Measurements from ENCODE around the gene COL18A1.
"Not testable (repeated sequence)": the region's sequence is repeated elsewhere in the genome, so short reads cannot be mapped to it uniquely, and the experiment has no call there.

COL18A1 gene

GRCh38 chr21:45361033-45361997, 43.6 kb upstream of the COL18A1 start:
- no peaks in the 10 kb centered on the region for H3K27me3 ChIP-seq (ENCODE audit: control insufficient read depth in 1 of 2, insufficient read depth in 2 of 2, low read length in 2 of 2)
- H3K4me1 ChIP-seq (ENCODE audit: control insufficient read depth in 1 of 2, insufficient read depth in 2 of 2, low read length in 2 of 2): peaks cover 21 to 25% of the 10 kb centered on the region in 2 donors
- no peak overlapping the region for H3K9ac ChIP-seq (ENCODE audit: low read depth in 1 of 2, low read length in 2 of 2)
- H3K27ac ChIP-seq (ENCODE audit: low read depth, low read length): no peak overlapping the region
- H3K36me3 ChIP-seq (ENCODE audit: control insufficient read depth in 1 of 2, insufficient read depth in 2 of 2, low read length in 2 of 2): no peaks in the 10 kb centered on the region
- H3K4me3 ChIP-seq (ENCODE audit: low read depth in 1 of 2, low read length in 2 of 2): no peak overlapping the region
- H3K9me3 ChIP-seq (ENCODE audit: control insufficient read depth in 1 of 2, low read length in 2 of 2): no peaks in the 10 kb centered on the region

- Histone ChIP-seq H3K36me3 (ENCODE audit: control insufficient read depth in 1 of 2, insufficient read depth in 2 of 2, low read length in 2 of 2) (no peaks in the 10 kb centered on the region), H3K27me3 (ENCODE audit: control insufficient read depth in 1 of 2, insufficient read depth in 2 of 2, low read length in 2 of 2) (no peaks in the 10 kb centered on the region), H3K27ac (ENCODE audit: low read depth, low read length) (no peak overlapping the region), H3K9me3 (ENCODE audit: control insufficient read depth in 1 of 2, low read length in 2 of 2) (no peaks in the 10 kb centered on the region), H3K4me1 (ENCODE audit: control insufficient read depth in 1 of 2, insufficient read depth in 2 of 2, low read length in 2 of 2) (peaks cover 12 to 19% of the 10 kb centered on the region in 2 donors), H3K4me3 (ENCODE audit: low read depth in 1 of 2, low read length in 2 of 2) (no peak overlapping the region), H3K9ac (ENCODE audit: low read depth in 1 of 2, low read length in 2 of 2) (no peak overlapping the region)
Observed at GRCh38 chr21:45362077-45362747, 42.8 kb upstream of the COL18A1 start.

GRCh38 chr21:45362748-45363145, 42.2 kb upstream of the COL18A1 start:
- Histone ChIP-seq H3K4me3 (ENCODE audit: low read depth in 1 of 2, low read length in 2 of 2) (no peak overlapping the region), H3K27ac (ENCODE audit: low read depth, low read length) (no peak overlapping the region), H3K4me1 (ENCODE audit: control insufficient read depth in 1 of 2, insufficient read depth in 2 of 2, low read length in 2 of 2) (peaks cover 7 to 18% of the 10 kb centered on the region in 2 donors), H3K9ac (ENCODE audit: low read depth in 1 of 2, low read length in 2 of 2) (no peak overlapping the region), H3K27me3 (ENCODE audit: control insufficient read depth in 1 of 2, insufficient read depth in 2 of 2, low read length in 2 of 2) (no peaks in the 10 kb centered on the region), H3K9me3 (ENCODE audit: control insufficient read depth in 1 of 2, low read length in 2 of 2) (no peaks in the 10 kb centered on the region), H3K36me3 (ENCODE audit: control insufficient read depth in 1 of 2, insufficient read depth in 2 of 2, low read length in 2 of 2) (no peaks in the 10 kb centered on the region)

GRCh38 chr21:45363272-45363671, 41.7 kb upstream of the COL18A1 start:
- H3K36me3 ChIP-seq (ENCODE audit: control insufficient read depth in 1 of 2, insufficient read depth in 2 of 2, low read length in 2 of 2); H3K27me3 ChIP-seq (ENCODE audit: control insufficient read depth in 1 of 2, insufficient read depth in 2 of 2, low read length in 2 of 2); H3K9me3 ChIP-seq (ENCODE audit: control insufficient read depth in 1 of 2, low read length in 2 of 2); H3K4me3 ChIP-seq (ENCODE audit: low read depth in 1 of 2, low read length in 2 of 2): not testable (repeated sequence)
- peaks cover 6 to 18% of the 10 kb centered on the region in 2 donors for H3K4me1 ChIP-seq (ENCODE audit: control insufficient read depth in 1 of 2, insufficient read depth in 2 of 2, low read length in 2 of 2)
- H3K9ac ChIP-seq (ENCODE audit: low read depth in 1 of 2, low read length in 2 of 2): peak overlapping the region in 1 of 2 donors; percentile 14
- peak overlapping the region; percentile 86 for H3K27ac ChIP-seq (ENCODE audit: low read depth, low read length)

GRCh38 chr21:45363921-45364467, 41.0 kb upstream of the COL18A1 start:
- Histone ChIP-seq H3K27me3 (ENCODE audit: control insufficient read depth in 1 of 2, insufficient read depth in 2 of 2, low read length in 2 of 2) (no peaks in the 10 kb centered on the region), H3K9ac (ENCODE audit: low read depth in 1 of 2, low read length in 2 of 2) (peak overlapping the region; percentile 14 to 38), H3K9me3 (ENCODE audit: control insufficient read depth in 1 of 2, low read length in 2 of 2) (no peaks in the 10 kb centered on the region), H3K4me3 (ENCODE audit: low read depth in 1 of 2, low read length in 2 of 2) (no peak overlapping the region), H3K27ac (ENCODE audit: low read depth, low read length) (peak overlapping the region; percentile 86), H3K4me1 (ENCODE audit: control insufficient read depth in 1 of 2, insufficient read depth in 2 of 2, low read length in 2 of 2) (peaks cover 6 to 18% of the 10 kb centered on the region in 2 donors), H3K36me3 (ENCODE audit: control insufficient read depth in 1 of 2, insufficient read depth in 2 of 2, low read length in 2 of 2) (no peaks in the 10 kb centered on the region)

- H3K36me3 ChIP-seq (ENCODE audit: control insufficient read depth in 1 of 2, insufficient read depth in 2 of 2, low read length in 2 of 2): no peaks in the 10 kb centered on the region
- H3K9me3 ChIP-seq (ENCODE audit: control insufficient read depth in 1 of 2, low read length in 2 of 2): no peaks in the 10 kb centered on the region
- H3K27ac ChIP-seq (ENCODE audit: low read depth, low read length): peak overlapping the region; percentile 86
- peaks cover 6 to 18% of the 10 kb centered on the region in 2 donors for H3K4me1 ChIP-seq (ENCODE audit: control insufficient read depth in 1 of 2, insufficient read depth in 2 of 2, low read length in 2 of 2)
- H3K27me3 ChIP-seq (ENCODE audit: control insufficient read depth in 1 of 2, insufficient read depth in 2 of 2, low read length in 2 of 2): no peaks in the 10 kb centered on the region
- no peak overlapping the region for H3K9ac ChIP-seq (ENCODE audit: low read depth in 1 of 2, low read length in 2 of 2)
- no peak overlapping the region for H3K4me3 ChIP-seq (ENCODE audit: low read depth in 1 of 2, low read length in 2 of 2)
Observed at GRCh38 chr21:45364468-45365185, 40.3 kb upstream of the COL18A1 start.

- H3K9me3 ChIP-seq (ENCODE audit: control insufficient read depth in 1 of 2, low read length in 2 of 2): no peaks in the 10 kb centered on the region
- no peaks in the 10 kb centered on the region for H3K27me3 ChIP-seq (ENCODE audit: control insufficient read depth in 1 of 2, insufficient read depth in 2 of 2, low read length in 2 of 2)
- no peak overlapping the region for H3K4me3 ChIP-seq (ENCODE audit: low read depth in 1 of 2, low read length in 2 of 2)
- H3K27ac ChIP-seq (ENCODE audit: low read depth, low read length): peak overlapping the region; percentile 86
- H3K36me3 ChIP-seq (ENCODE audit: control insufficient read depth in 1 of 2, insufficient read depth in 2 of 2, low read length in 2 of 2): no peaks in the 10 kb centered on the region
- no peak overlapping the region for H3K9ac ChIP-seq (ENCODE audit: low read depth in 1 of 2, low read length in 2 of 2)
- peaks cover 6 to 18% of the 10 kb centered on the region in 2 donors for H3K4me1 ChIP-seq (ENCODE audit: control insufficient read depth in 1 of 2, insufficient read depth in 2 of 2, low read length in 2 of 2)
Observed at GRCh38 chr21:45365186-45365607, 39.8 kb upstream of the COL18A1 start.

GRCh38 chr21:45365608-45366241, 39.2 kb upstream of the COL18A1 start:
- no peaks in the 10 kb centered on the region for H3K9me3 ChIP-seq (ENCODE audit: control insufficient read depth in 1 of 2, low read length in 2 of 2)
- no peaks in the 10 kb centered on the region for H3K36me3 ChIP-seq (ENCODE audit: control insufficient read depth in 1 of 2, insufficient read depth in 2 of 2, low read length in 2 of 2)
- H3K4me3 ChIP-seq (ENCODE audit: low read depth in 1 of 2, low read length in 2 of 2): no peak overlapping the region
- H3K9ac ChIP-seq (ENCODE audit: low read depth in 1 of 2, low read length in 2 of 2): no peak overlapping the region
- peaks cover 0 to 2% of the 10 kb centered on the region in 2 donors for H3K27me3 ChIP-seq (ENCODE audit: control insufficient read depth in 1 of 2, insufficient read depth in 2 of 2, low read length in 2 of 2)
- H3K27ac ChIP-seq (ENCODE audit: low read depth, low read length): no peak overlapping the region
- H3K4me1 ChIP-seq (ENCODE audit: control insufficient read depth in 1 of 2, insufficient read depth in 2 of 2, low read length in 2 of 2): peaks cover 6 to 18% of the 10 kb centered on the region in 2 donors

- Histone ChIP-seq H3K36me3 (ENCODE audit: control insufficient read depth in 1 of 2, insufficient read depth in 2 of 2, low read length in 2 of 2) (no peaks in the 10 kb centered on the region), H3K27ac (ENCODE audit: low read depth, low read length) (no peak overlapping the region)
Observed at GRCh38 chr21:45366476-45366875, 38.5 kb upstream of the COL18A1 start.

More at GRCh38 chr21:45366476-45366875, 38.5 kb upstream of the COL18A1 start:
- Histone ChIP-seq H3K27me3 (ENCODE audit: control insufficient read depth in 1 of 2, insufficient read depth in 2 of 2, low read length in 2 of 2) (peaks cover 0 to 3% of the 10 kb centered on the region in 2 donors), H3K4me3 (ENCODE audit: low read depth in 1 of 2, low read length in 2 of 2) (no peak overlapping the region), H3K9ac (ENCODE audit: low read depth in 1 of 2, low read length in 2 of 2) (no peak overlapping the region), H3K4me1 (ENCODE audit: control insufficient read depth in 1 of 2, insufficient read depth in 2 of 2, low read length in 2 of 2) (peaks cover 6 to 18% of the 10 kb centered on the region in 2 donors), H3K9me3 (ENCODE audit: control insufficient read depth in 1 of 2, low read length in 2 of 2) (no peaks in the 10 kb centered on the region)
